SK-N-MC (cell line): ENCODE data around the gene GFRA1.

Experiments used
- EZH2 ChIP-seq: fragments of 200-600 bp; sonication (generic); IDR thresholded peaks from one replicate; pipeline ENCODE4 v1.6.1; 2017; ENCODE audit warnings: antibody characterized with exemption
- FOXP2 ChIP-seq: optimal IDR thresholded peaks from 2 replicates; pipeline ENCODE3; 2011; ENCODE audit warnings: mild to moderate bottlenecking, moderate library complexity; ENCODE audit not compliant: insufficient read depth; ENCODE audit errors: extremely low read length, control extremely low read depth
- POLR2AphosphoS5 ChIP-seq: IDR thresholded peaks from 2 replicates; pipeline ENCODE4 v1.6.1; 2012; ENCODE audit warnings: mild to moderate bottlenecking, low read depth, low read length, borderline replicate concordance

- TF ChIP-seq EZH2 (no peak), POLR2AphosphoS5 (no peak), FOXP2 (no peak)
Measured at GRCh38 chr10:116197946-116198675, 74.9 kb downstream of the GFRA1 start.
